ENCODE measurements around the gene NUDT5. TPM values are rescaled to one million over a fixed set of nuclear protein-coding genes. Genes with fewer than 3 reads are reported as not detected.

Gene NUDT5
- total RNA-seq, 1 experiment from 2014 or later, result 117 TPM

DNA sequence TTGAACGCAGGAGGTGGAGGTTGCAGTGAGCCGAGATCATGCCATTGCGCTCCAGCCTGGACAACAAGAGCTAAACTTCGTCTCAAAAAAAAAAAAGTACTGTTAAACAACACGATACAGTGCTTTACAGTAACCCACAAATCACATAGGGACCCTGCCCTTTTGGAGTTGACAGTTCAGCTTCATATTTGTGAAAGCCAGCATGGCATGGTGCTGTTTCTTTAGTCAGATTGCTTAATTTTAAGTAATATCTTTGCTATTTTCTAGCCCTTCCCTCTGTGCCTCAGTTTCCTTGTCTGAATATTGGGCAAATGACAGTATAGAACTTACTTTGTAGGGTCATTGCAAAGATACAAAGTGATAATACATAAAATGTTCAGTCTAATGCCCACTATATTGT, 5.2 kb upstream of the NUDT5 start:
- H3K36me3 Mint-ChIP-seq (ENCODE audit: insufficient read depth in 1 of 3, low read depth in 3 of 3), result peaks cover 22 to 57% (median 47%) of the 10 kb centered on the region in 3 experiments; a peak in 6 of 7 replicates
- Histone ChIP-seq H2AK5ac (ENCODE audit: insufficient read length, low read length) (no peak overlapping the region), H2BK12ac (ENCODE audit: insufficient read length, low read depth, low read length) (no peak overlapping the region), H2BK20ac (ENCODE audit: low read depth, low read length, poor library complexity, severe bottlenecking) (no peak overlapping the region), H3K14ac (ENCODE audit: insufficient read depth, low read length) (no peak overlapping the region), H2BK15ac (ENCODE audit: low read depth, low read length) (no peak overlapping the region), H3T11ph (ENCODE audit: low read length) (no peak overlapping the region), H2BK120ac (ENCODE audit: low read depth, low read length, poor library complexity, severe bottlenecking) (no peak overlapping the region), H3K18ac (ENCODE audit: insufficient read length, low read depth, low read length) (no peak overlapping the region), H2BK5ac (ENCODE audit: insufficient read length, low read length) (no peak overlapping the region), H3K4ac (ENCODE audit: low read depth, low read length) (no peak overlapping the region), H4K91ac (ENCODE audit: insufficient read length, low read depth, low read length) (no peak overlapping the region), H3K23me2 (ENCODE audit: insufficient read length, low read depth, low read length, poor library complexity, severe bottlenecking) (no peaks in the 10 kb centered on the region), H4K8ac (replicated peaks; ENCODE audit: insufficient read length, low read depth, low read length) (no peak overlapping the region), H3K4me1 (ENCODE audit: insufficient read depth, low read length) (no peaks in the 10 kb centered on the region), H3K9ac (ENCODE audit: extremely low read depth, insufficient read length, low read length) (no peak overlapping the region), H3K79me2 (ENCODE audit: insufficient read depth, low read length) (peaks cover 24% of the 10 kb centered on the region), H4K5ac (ENCODE audit: insufficient read length, low read depth, low read length) (no peak overlapping the region), H4K20me1 (ENCODE audit: control insufficient read depth, insufficient read depth, insufficient read length) (no peaks in the 10 kb centered on the region), H3K56ac (ENCODE audit: insufficient read length, low read depth, low read length) (no peak overlapping the region), H3K27ac (ENCODE audit: insufficient read length, low read depth, low read length) (no peak overlapping the region), H3K79me1 (ENCODE audit: insufficient read depth, low read depth, low read length, poor library complexity, severe bottlenecking) (peaks cover 11% of the 10 kb centered on the region), H3K27me3 (ENCODE audit: insufficient read depth, low read length) (no peaks in the 10 kb centered on the region), H3K4me2 (ENCODE audit: insufficient read depth, insufficient read length, low read length) (no peak overlapping the region), H3K23ac (ENCODE audit: insufficient read length, low read depth, low read length) (no peak overlapping the region), H3K9me3 (ENCODE audit: control insufficient read depth, low read depth, low read length) (no peaks in the 10 kb centered on the region), H2AFZ (ENCODE audit: low read length) (no peak overlapping the region)
- H3K9me3 Mint-ChIP-seq, result no peaks in the 10 kb centered on the region; a peak in 1 of 5 replicates
- TF ChIP-seq, protein P1, sequence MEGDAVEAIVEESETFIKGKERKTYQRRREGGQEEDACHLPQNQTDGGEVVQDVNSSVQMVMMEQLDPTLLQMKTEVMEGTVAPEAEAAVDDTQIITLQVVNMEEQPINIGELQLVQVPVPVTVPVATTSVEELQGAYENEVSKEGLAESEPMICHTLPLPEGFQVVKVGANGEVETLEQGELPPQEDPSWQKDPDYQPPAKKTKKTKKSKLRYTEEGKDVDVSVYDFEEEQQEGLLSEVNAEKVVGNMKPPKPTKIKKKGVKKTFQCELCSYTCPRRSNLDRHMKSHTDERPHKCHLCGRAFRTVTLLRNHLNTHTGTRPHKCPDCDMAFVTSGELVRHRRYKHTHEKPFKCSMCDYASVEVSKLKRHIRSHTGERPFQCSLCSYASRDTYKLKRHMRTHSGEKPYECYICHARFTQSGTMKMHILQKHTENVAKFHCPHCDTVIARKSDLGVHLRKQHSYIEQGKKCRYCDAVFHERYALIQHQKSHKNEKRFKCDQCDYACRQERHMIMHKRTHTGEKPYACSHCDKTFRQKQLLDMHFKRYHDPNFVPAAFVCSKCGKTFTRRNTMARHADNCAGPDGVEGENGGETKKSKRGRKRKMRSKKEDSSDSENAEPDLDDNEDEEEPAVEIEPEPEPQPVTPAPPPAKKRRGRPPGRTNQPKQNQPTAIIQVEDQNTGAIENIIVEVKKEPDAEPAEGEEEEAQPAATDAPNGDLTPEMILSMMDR (conservative IDR thresholded peaks at IDR 0.05), result no peak
- DNase-seq, result no peak
- peaks cover 0 to 9% of the 10 kb centered on the region in 2 experiments; a peak in 2 of 4 replicates for H3K4me1 Mint-ChIP-seq
- no peak overlapping the region for H3K4me3 Mint-ChIP-seq
- H3K27me3 Mint-ChIP-seq (ENCODE audit: low read depth), result no peaks in the 10 kb centered on the region
- H3K27ac Mint-ChIP-seq, result no peak overlapping the region
- WGBS (ENCODE audit: extremely low coverage, insufficient read length, low lambda C conversion rate), result no CpG with 5 or more reads among the region's 5 CpGs

Data from H9 (cell line).